HL-60/S4 (cell line): ENCODE results near the gene PCCA.
"Not testable (repeated sequence)": the region's sequence is repeated elsewhere in the genome, so short reads cannot be mapped to it uniquely, and the experiment has no call there.

Experiments
- in situ Hi-C: fragments of 300-500 bp; cut with MboI; formaldehyde crosslinking; loops from 2 replicates; pipeline ENCODE4 v1.14.3; 2022; ENCODE audit warnings: low sequenced_read_pairs

Gene PCCA

DNA sequence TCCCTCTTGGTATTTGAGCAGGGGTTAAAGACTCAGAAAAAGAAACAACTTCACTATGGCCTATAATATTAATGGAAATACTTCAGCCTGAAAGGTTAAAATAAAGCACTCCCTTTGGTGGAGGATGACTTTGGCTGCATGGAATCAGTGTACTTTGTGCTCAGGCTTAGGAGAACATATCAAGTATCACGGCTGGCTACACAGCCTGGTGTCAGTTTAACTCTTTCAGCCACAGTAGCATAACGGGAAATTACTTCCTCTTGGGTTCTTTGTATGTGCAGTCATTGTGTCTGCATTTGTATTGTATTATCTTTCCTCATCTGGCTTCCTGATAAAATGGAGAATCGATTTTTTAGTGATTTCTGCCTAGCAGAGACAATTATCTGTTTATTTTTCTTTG, 260.7 kb downstream of the PCCA start:
- in situ Hi-C loops = no loop called here

- in situ Hi-C loops = no loop called here
These were observed 261.7 kb downstream of the PCCA start for GRCh38 chr13:100350601-100351000.

- in situ Hi-C loops = no loop called here
These were observed 267.5 kb downstream of the PCCA start for GRCh38 chr13:100356426-100356825.

DNA sequence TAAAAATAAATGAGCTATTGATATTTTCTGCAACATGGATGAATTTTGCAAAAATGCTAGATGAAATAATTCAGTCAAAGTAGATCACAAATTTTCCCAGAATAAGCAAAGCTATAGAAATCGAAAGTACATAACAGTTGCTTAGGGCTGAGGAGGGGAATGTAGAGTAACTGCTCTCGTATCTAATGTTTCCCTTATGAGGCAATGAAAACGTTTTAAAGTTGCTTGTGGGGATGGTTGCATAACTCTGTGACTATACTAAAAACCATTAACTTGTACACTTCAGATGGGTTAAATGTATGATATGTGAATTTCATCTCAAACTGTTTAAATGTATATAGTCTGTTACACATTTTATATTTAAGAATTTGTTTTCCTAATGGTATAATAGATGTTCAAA, 268.0 kb downstream of the PCCA start:
- in situ Hi-C loops = no loop called here

DNA sequence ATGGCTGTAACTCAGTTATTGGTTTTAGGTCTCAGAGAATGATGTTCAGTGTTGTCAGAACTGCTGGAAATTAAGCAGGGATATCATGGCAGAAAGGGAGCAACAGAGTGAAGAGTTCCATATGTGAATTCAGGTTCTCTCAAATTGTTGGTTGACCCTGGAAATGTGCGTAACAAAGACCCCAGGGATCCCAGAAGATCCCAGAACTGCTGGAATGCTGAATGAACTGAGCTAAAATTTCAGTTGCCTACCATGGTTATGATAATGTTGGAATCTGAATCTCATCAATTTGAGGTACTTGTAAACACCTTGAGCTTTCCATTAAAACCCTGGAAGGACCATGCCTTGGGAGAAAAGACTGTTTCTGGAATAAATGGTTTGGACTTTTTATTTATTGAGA, 268.9 kb downstream of the PCCA start:
- in situ Hi-C loops = no loop called here

- in situ Hi-C loops = no loop called here
These were observed 272.6 kb downstream of the PCCA start for GRCh38 chr13:100361504-100361903.

- in situ Hi-C loops = no loop called here
These were observed 273.5 kb downstream of the PCCA start for GRCh38 chr13:100362371-100362770.

DNA sequence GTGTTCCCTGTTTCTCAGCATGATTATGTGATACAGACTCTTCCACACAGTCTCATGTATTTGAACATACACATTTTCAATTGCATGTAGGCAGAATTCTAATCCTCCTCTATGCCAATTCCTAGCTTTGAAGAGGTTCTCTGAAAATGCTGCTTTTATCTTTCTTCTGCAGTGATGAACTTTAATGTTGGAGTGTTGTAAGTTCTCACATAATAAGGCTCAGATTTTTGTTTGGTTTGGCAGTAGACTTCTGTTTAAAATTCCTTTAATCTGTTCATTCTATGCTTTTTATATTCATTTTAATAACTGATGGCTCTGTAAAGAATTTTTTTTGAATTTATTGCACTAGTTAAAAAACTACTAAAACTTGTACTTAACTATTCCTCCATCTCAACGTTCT, 273.9 kb downstream of the PCCA start:
- in situ Hi-C loops = no loop called here

- in situ Hi-C loops = no loop called here
These were observed 274.4 kb downstream of the PCCA start for GRCh38 chr13:100363285-100363711.

- in situ Hi-C loops = no loop called here
These were observed 275.0 kb downstream of the PCCA start for GRCh38 chr13:100363874-100364273.

- in situ Hi-C loops = no loop called here
These were observed 275.7 kb downstream of the PCCA start for GRCh38 chr13:100364591-100364990.

GRCh38 chr13:100365680-100366079, 276.8 kb downstream of the PCCA start:
- in situ Hi-C loops = no loop called here

GRCh38 chr13:100378533-100378932, 289.6 kb downstream of the PCCA start:
- in situ Hi-C loops = no loop called here

- in situ Hi-C loops = no loop called here
These were observed 292.8 kb downstream of the PCCA start for GRCh38 chr13:100381595-100382224.

GRCh38 chr13:100382785-100383184, 293.9 kb downstream of the PCCA start:
- in situ Hi-C loops = no loop called here

- in situ Hi-C loops = no loop called here
These were observed 298.5 kb downstream of the PCCA start for GRCh38 chr13:100387416-100387815.

DNA sequence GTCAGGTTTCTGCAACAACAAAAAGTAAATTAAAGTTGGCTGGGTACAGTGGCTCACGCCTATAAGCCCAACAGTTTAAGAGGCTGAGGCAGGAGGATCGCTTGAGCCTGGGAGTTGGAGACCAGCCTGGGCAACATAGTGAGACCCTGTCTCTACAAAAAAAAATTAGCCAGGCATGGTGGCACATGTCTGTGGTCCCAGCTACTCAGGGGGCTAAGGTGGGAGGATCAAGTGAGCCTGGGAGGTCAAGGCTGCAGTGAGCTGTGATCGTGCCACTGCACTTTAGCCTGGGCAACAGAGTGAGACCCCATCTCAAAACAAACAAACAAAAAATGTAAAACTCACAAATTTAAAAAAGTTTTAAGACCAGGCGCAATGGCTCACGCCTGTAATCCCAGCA, 299.3 kb downstream of the PCCA start:
- in situ Hi-C loops = not testable (repeated sequence)

DNA sequence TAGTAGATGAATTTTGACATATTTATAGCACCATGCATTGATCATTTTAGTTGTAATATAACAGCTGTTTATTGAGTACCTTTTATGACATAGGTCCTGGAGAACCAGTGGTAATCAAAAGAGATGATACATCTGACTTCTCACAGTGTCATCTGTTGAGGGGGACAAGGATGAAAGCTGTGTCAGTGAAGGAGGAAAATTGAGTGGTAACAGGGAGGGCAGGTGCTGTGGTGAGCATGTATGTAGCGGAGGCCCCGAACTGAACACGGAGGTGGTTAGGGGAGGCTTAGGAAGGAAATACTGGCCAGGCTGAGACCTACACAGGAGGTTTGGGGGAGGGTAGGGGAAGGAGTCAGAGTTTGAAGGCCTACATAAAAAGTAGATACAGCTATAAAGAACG, 300.0 kb downstream of the PCCA start:
- in situ Hi-C loops = no loop called here

- in situ Hi-C loops = no loop called here
These were observed 300.7 kb downstream of the PCCA start for GRCh38 chr13:100389617-100390016.

DNA sequence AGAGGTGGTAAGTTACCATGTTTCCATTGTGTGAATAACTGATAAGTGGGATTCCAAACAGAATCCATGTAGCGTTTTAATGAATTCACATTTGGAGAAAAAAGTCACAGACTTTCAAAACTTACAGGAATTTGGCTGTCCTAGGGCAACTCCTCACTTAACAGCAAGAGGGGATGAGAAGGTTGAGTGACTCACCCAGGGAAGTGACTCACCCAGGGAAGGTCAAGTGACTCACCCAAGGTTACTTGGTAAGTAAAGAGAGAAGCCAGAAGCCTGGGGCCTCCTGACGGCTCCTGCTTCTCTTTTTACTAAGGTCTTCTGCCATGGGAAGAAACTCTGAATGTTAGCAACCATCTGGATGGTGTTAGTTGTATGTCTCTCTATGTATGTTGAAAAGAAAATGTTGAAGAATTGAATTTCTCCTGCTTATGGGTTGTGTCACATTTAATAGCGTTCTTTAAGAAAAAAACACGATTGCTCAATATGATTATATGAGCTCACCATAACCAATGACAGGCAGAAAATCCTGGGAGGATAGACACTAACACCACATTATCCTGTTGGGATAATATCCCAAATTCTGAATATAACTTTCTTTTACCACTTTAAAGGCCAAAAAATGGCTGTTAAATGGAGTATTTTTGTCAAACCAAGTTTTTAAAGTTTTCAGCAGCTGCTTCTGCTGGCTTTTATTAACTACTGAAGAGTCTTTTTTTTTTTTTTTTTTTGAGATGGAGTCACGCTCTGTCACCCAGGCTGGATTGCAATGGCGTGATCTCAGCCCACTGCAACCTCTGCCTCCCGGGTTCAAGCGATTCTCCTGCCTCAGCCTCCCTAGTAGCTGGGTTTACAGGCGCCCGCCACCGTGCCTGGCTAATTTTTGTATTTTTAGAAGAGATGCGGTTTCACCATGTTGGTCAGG, 304.1 kb downstream of the PCCA start:
- in situ Hi-C loops = no loop called here

- in situ Hi-C loops = no loop called here
These were observed 305.3 kb downstream of the PCCA start for GRCh38 chr13:100394005-100394695.
